ENCODE results near the gene GH2. TPM values are rescaled to one million over a fixed set of nuclear protein-coding genes. Genes with fewer than 3 reads are reported as not detected.
A peak's percentile ranks its signal among the peaks of the same experiment; 100 is the strongest.

GH2 gene
- total and polyA plus RNA-seq, 2 experiments from 2014 or later: 0.59 to 2.3 TPM

- TF ChIP-seq CTCF (conservative IDR thresholded peaks at IDR 0.05; ENCODE audit: low read depth in 2 of 2) (no peak), STAT1 (IDR thresholded peaks at IDR 0.05; ENCODE audit: unreplicated experiment) (no peak), ZNF331 (CRISPR knock-in tag; IDR thresholded peaks at IDR 0.05; ENCODE audit: low read depth) (no peak), NANOG (IDR thresholded peaks at IDR 0.05; ENCODE audit: borderline replicate concordance) (no peak), EZH2phosphoT487 (IDR thresholded peaks at IDR 0.05; ENCODE audit: unreplicated experiment) (no peak), REST (IDR thresholded peaks at IDR 0.05; ENCODE audit: unreplicated experiment) (no peak), EZH2 (IDR thresholded peaks at IDR 0.05; ENCODE audit: low read depth, unreplicated experiment) (no peak)
Measured at GRCh38 chr17:63840591-63841349, 41.0 kb downstream of the GH2 start (continued).

- Mint-ChIP-seq H3K9me3 (no peaks in the 10 kb centered on the region), H3K27ac (peak overlapping the region; percentile 79), H3K36me3 (ENCODE audit: low read depth) (peaks cover 33% of the 10 kb centered on the region), H3K27me3 (ENCODE audit: insufficient read depth, low read depth, poor library complexity) (peaks cover 27% of the 10 kb centered on the region), H3K4me3 (peak overlapping the region; percentile 18), H3K4me1 (peaks cover 36% of the 10 kb centered on the region)
- Histone ChIP-seq H3K4me3 (peak overlapping the region; percentile 30; the same call in 1 of the 2 replicates), H3K27ac (ENCODE audit: low read depth) (peak overlapping the region; percentile 86), H3K27me3 (ENCODE audit: insufficient read depth) (no peaks in the 10 kb centered on the region), H2AFZ (no peak overlapping the region), H3K79me2 (replicated peaks; ENCODE audit: insufficient read depth) (peaks cover 44% of the 10 kb centered on the region), H3K4me1 (ENCODE audit: insufficient read depth) (peaks cover 28% of the 10 kb centered on the region), H4K20me1 (replicated peaks; ENCODE audit: insufficient read depth) (peaks cover 7% of the 10 kb centered on the region; the same call in 1 of the 2 replicates), H3K9me2 (ENCODE audit: insufficient read depth) (no peaks in the 10 kb centered on the region), H3F3A (replicated peaks; ENCODE audit: low read depth) (0 out of 2 replicates have a peak, but pooled peaks cover 5% of the 10 kb centered on the region), H3K36me3 (ENCODE audit: insufficient read depth) (peaks cover 5% of the 10 kb centered on the region; the same call in 1 of the 2 replicates), H3K4me2 (peak overlapping the region; percentile 75)
- ATAC-seq (peak; percentile 7), DNase-seq (ENCODE audit: low spot score) (peak; percentile 47)
- no peak for TF ChIP-seq POLR2AphosphoS5 (IDR thresholded peaks at IDR 0.05; ENCODE audit: low read depth)
- no peak for TF ChIP-seq EZH2phosphoT487 (IDR thresholded peaks at IDR 0.05; ENCODE audit: unreplicated experiment)
- no peak for TF ChIP-seq EZH2 (IDR thresholded peaks at IDR 0.05; ENCODE audit: low read depth, unreplicated experiment)
- no peak for TF ChIP-seq ZNF462 (CRISPR knock-in tag; IDR thresholded peaks at IDR 0.05)
- TF ChIP-seq ZNF114 (CRISPR knock-in tag; IDR thresholded peaks at IDR 0.05): no peak
- TF ChIP-seq ETS1 (IDR thresholded peaks at IDR 0.05): no peak
Measured at GRCh38 chr17:63838631-63839171, 43.0 kb downstream of the GH2 start.

Data from GM23338 (cell line).